K562 (cell line): ENCODE data around the gene KBTBD13. TPM values are rescaled to one million over a fixed set of nuclear protein-coding genes. Genes with fewer than 3 reads are reported as not detected.

Experiments used
- ATAC-seq: fragments of 200-7000 bp; cut with Tn5 transposase; 3 replicates; pipeline ENCODE4 v1.9.1; 2020; ENCODE audit warnings: moderate library complexity
- BruUV-seq: library from RNA; stranded (reverse); fragments of 400-500 nt; replicated peaks from 2 replicates; lab custom pipeline; 2021; lab: Mats Ljungman, UMichigan
- CTCF ChIA-PET: fragments of 300-600 bp; formaldehyde crosslinking; extraction: SDS; loops from one replicate; lab custom pipeline; 2021; ENCODE audit warnings: low intra/inter-chr PET ratio; lab: Yijun Ruan, JAX
- POLR2A ChIA-PET: fragments of 300-600, 350-650 bp; sonication (Branson Sonifier 250); formaldehyde crosslinking; extraction: SDS; loops from one replicate; lab custom pipeline; 2021; ENCODE audit warnings: antibody characterized with exemption, inconsistent platforms; lab: Yijun Ruan, JAX
- DNase-seq, 4 experiments: peaks; one replicate each; pipeline versions ENCODE4 v3.0.0 to v3.0.0-alpha.2; 2011 to 2018; ENCODE audit warnings: low spot score in 3 of 4, mixed read lengths in 3 of 4; ENCODE audit errors: extremely low read depth in 1 of 4
- FAIRE-seq: peaks from 2 replicates; lab custom pipeline; 2011; peaks lifted over from hg19 to GRCh38; lab: Jason Lieb, UNC
- H2AFZ ChIP-seq: 2 replicates; pipeline ENCODE4 v1.6.0; 2011; ENCODE audit warnings: low read depth, low read length, control low read depth, inconsistent platforms
- H3K27ac ChIP-seq: fragments of 200-600 bp; 3 replicates; pipeline ENCODE4 v1.8.0; 2011; ENCODE audit warnings: low read depth, mild to moderate bottlenecking, control low read depth, inconsistent platforms, low read length, moderate library complexity, mixed read lengths; ENCODE audit errors: extremely low read depth
- H3K27me3 ChIP-seq, 2 experiments: fragments of 300-600 bp in 1 of 2; 2 replicates in 1 of 2; 3 replicates in 1 of 2; pipeline versions ENCODE4 v1.6.0 to v1.8.0; 2011; ENCODE audit warnings: inconsistent platforms in 2 of 2, low read length in 2 of 2, mild to moderate bottlenecking in 1 of 2, mixed read lengths in 1 of 2, moderate library complexity in 1 of 2; ENCODE audit not compliant: control insufficient read depth in 2 of 2, insufficient read depth in 2 of 2
- H3K36me3 ChIP-seq: fragments of 300-600 bp; 3 replicates; pipeline ENCODE4 v1.8.0; 2011; ENCODE audit warnings: mild to moderate bottlenecking, low read length, inconsistent platforms; ENCODE audit not compliant: control insufficient read depth, insufficient read depth
- H3K4me1 ChIP-seq, 2 experiments: fragments of 200-600 bp in 1 of 2; replicated peaks in 1 of 2; 2 replicates in 1 of 2; 3 replicates in 1 of 2; pipeline versions ENCODE4 v1.5.1 to v1.8.0; 2011; ENCODE audit warnings: inconsistent platforms in 2 of 2, low read length in 2 of 2, mild to moderate bottlenecking in 1 of 2, mixed read lengths in 1 of 2, moderate library complexity in 1 of 2; ENCODE audit not compliant: control insufficient read depth in 2 of 2, insufficient read depth in 2 of 2
- H3K4me2 ChIP-seq: 2 replicates; pipeline ENCODE4 v1.6.1; 2011; ENCODE audit warnings: low read length, control low read depth, inconsistent platforms, mixed read lengths; ENCODE audit not compliant: insufficient read depth
- H3K4me3 ChIP-seq: fragments of 200-600 bp; sonication (generic), shearing (Covaris generic); 2 replicates; pipeline ENCODE4 v1.5.1; 2016; ENCODE audit warnings: control low read depth, inconsistent platforms
- H3K79me2 ChIP-seq: fragments of 200-600 bp; 3 replicates; pipeline ENCODE4 v1.8.0; 2011; ENCODE audit warnings: low read length, inconsistent platforms; ENCODE audit not compliant: control insufficient read depth, insufficient read depth
- H3K9ac ChIP-seq, 2 experiments: 2 replicates each; pipeline versions ENCODE4 v1.6.0 to v1.6.1; 2011; ENCODE audit warnings: low read depth in 2 of 2, low read length in 2 of 2, control low read depth in 1 of 2, inconsistent platforms in 1 of 2, mild to moderate bottlenecking in 1 of 2, mixed read lengths in 1 of 2; ENCODE audit not compliant: insufficient read depth in 1 of 2
- H3K9me1 ChIP-seq: one replicate; pipeline ENCODE4 v1.6.0; 2011; ENCODE audit warnings: inconsistent platforms, mild to moderate bottlenecking, low read length, moderate library complexity; ENCODE audit not compliant: control insufficient read depth, insufficient read depth
- H3K9me3 ChIP-seq: replicated peaks from 2 replicates; pipeline ENCODE4 v1.5.1; 2011; ENCODE audit warnings: low read depth, low read length, inconsistent platforms; ENCODE audit not compliant: control insufficient read depth, insufficient read depth
- H4K20me1 ChIP-seq: replicated peaks from 2 replicates; pipeline ENCODE4 v1.6.1; 2011; ENCODE audit warnings: low read length, inconsistent platforms, mixed read lengths; ENCODE audit not compliant: control insufficient read depth, insufficient read depth
- HMGN3 ChIP-seq: IDR thresholded peaks from 2 replicates; pipeline ENCODE4 v1.6.1; 2011; ENCODE audit warnings: borderline replicate concordance, low read depth, mild to moderate bottlenecking, mixed read lengths, low read length; ENCODE audit not compliant: insufficient read length; ENCODE audit errors: extremely low read depth
- LCOR ChIP-seq: sonication (generic); formaldehyde crosslinking; IDR thresholded peaks from 2 replicates; pipeline ENCODE4 v1.8.0; 2022; ENCODE audit warnings: mild to moderate bottlenecking, missing genetic modification reagents
- MAFK ChIP-seq: IDR thresholded peaks from 2 replicates; pipeline ENCODE4 v1.6.1; 2011; ENCODE audit warnings: low read length, improper control_type of control experiment
- NONO ChIP-seq, 2 experiments: fragments of 200-400 bp in 1 of 2; fragments of 450-650 bp in 1 of 2; formaldehyde crosslinking in 1 of 2; IDR thresholded peaks; 2 replicates each; pipeline ENCODE4 v1.6.1; 2017; ENCODE audit warnings: low read depth in 2 of 2, mild to moderate bottlenecking in 2 of 2, moderate library complexity in 2 of 2, low read length in 1 of 2
- POLR2B ChIP-seq: fragments of 450-650 bp; IDR thresholded peaks from 2 replicates; pipeline ENCODE4 v1.6.1; 2018; ENCODE audit warnings: low read depth; ENCODE audit not compliant: partially characterized antibody
- POLR2H ChIP-seq: IDR thresholded peaks from 2 replicates; pipeline ENCODE4 v1.6.1; 2016; ENCODE audit warnings: missing genetic modification characterization, low read depth, mild to moderate bottlenecking, control low read depth, missing compliant biosample characterization, moderate library complexity
- SIX5 ChIP-seq, 2 experiments: IDR thresholded peaks; 2 replicates each; pipeline ENCODE4 v1.6.1; 2011; ENCODE audit warnings: low read length in 2 of 2, borderline replicate concordance in 1 of 2, low read depth in 1 of 2, mild to moderate bottlenecking in 1 of 2, moderate library complexity in 1 of 2; ENCODE audit not compliant: insufficient read depth in 1 of 2
- SLC30A9 ChIP-seq: fragments of 250-450 bp; sonication (Bioruptor Pico); IDR thresholded peaks from 2 replicates; pipeline ENCODE4 v1.8.0; 2022; ENCODE audit warnings: mild to moderate bottlenecking, moderate library complexity
- SMARCA4 ChIP-seq: fragments of 450-650 bp; IDR thresholded peaks from 2 replicates; pipeline ENCODE4 v1.6.1; 2016
- SMARCA5 ChIP-seq: fragments of 450-650 bp; IDR thresholded peaks from 2 replicates; pipeline ENCODE4 v1.6.1; 2016
- TCF3 ChIP-seq: sonication (generic); formaldehyde crosslinking; IDR thresholded peaks from 2 replicates; pipeline ENCODE4 v1.4.0; 2020; ENCODE audit warnings: mild to moderate bottlenecking, missing genetic modification reagents
- USF1 ChIP-seq: sonication (generic); formaldehyde crosslinking; IDR thresholded peaks from 2 replicates; pipeline ENCODE4 v1.9.0; 2022; ENCODE audit warnings: mild to moderate bottlenecking, missing genetic modification reagents
- VEZF1 ChIP-seq: fragments of 200-800 bp; sonication (Bioruptor generic); IDR thresholded peaks from 2 replicates; pipeline ENCODE4 v1.6.1; 2017; ENCODE audit warnings: missing genetic modification characterization, missing compliant biosample characterization
- YY1 ChIP-seq, 3 experiments: IDR thresholded peaks; 2 replicates each; pipeline ENCODE4 v1.6.1; 2011; ENCODE audit warnings: low read length in 2 of 3, mild to moderate bottlenecking in 2 of 3, moderate library complexity in 2 of 3, borderline replicate concordance in 1 of 3, control low read depth in 1 of 3, low read depth in 1 of 3; ENCODE audit not compliant: insufficient read depth in 3 of 3, insufficient replicate concordance in 2 of 3, control insufficient read depth in 1 of 3, insufficient read length in 1 of 3; ENCODE audit errors: extremely low read depth in 1 of 3
- ZNF699 ChIP-seq: fragments of 250-450 bp; sonication (Bioruptor Pico); IDR thresholded peaks from 2 replicates; pipeline ENCODE4 v1.8.0; 2021; ENCODE audit warnings: mild to moderate bottlenecking, moderate library complexity; ENCODE audit not compliant: insufficient replicate concordance
- ZNF764 ChIP-seq: fragments of 250-450 bp; sonication (Bioruptor Pico); IDR thresholded peaks from 2 replicates; pipeline ENCODE4 v1.4.0; 2020; ENCODE audit warnings: low read depth, mild to moderate bottlenecking, moderate library complexity
- ZSCAN32 ChIP-seq: fragments of 450-650 bp; formaldehyde crosslinking; IDR thresholded peaks from 2 replicates; pipeline ENCODE4 v1.4.0; 2020; ENCODE audit warnings: mild to moderate bottlenecking, moderate library complexity
- WGBS: fragments of 100-300 bp; shearing (Covaris generic); methylation state at CpG from one replicate; pipeline ENCODE4 v1.1.6; 2016; ENCODE audit warnings: low coverage, mixed read lengths; ENCODE audit not compliant: insufficient coverage; ENCODE audit errors: missing lambda C conversion rate; 5-methylcytosine and 5-hydroxymethylcytosine counted together
- in situ Hi-C: fragments of 300-500 bp; cut with MboI; formaldehyde crosslinking; loops from 4 replicates; pipeline ENCODE4 v1.15.0; 2018; ENCODE audit warnings: inconsistent platforms, mixed read lengths
- intact Hi-C: fragments of 100-400 bp; cut with micrococcal nuclease; formaldehyde crosslinking; loops from 2 replicates; pipeline ENCODE4 v1.14.2; 2022
- polyA plus RNA-seq, 8 experiments: library from polyadenylated mRNA; depleted of rRNA in 4 of 8; stranded (reverse) in 5 of 8; unstranded in 3 of 8; fragments of >200 nt; fragmentation: Nextera tagmentation in 2 of 8; fragmentation: Illumina TruSeq in 1 of 8; extraction: Ambion mirVana in 2 of 8; extraction: Trizol in 1 of 8; gene quantifications; 2 replicates each; pipeline versions ENCODE4 v1.2.1 to v1.2.3, GENCODE V29; 2011 to 2014; ENCODE audit warnings: inconsistent platforms in 1 of 8, missing spikeins in 1 of 8
- total RNA-seq, 7 experiments: library from RNA; depleted of rRNA in 6 of 7; stranded (reverse); fragments of >200 nt in 6 of 7; fragmentation: Illumina TruSeq in 2 of 7; extraction: Trizol in 2 of 7; gene quantifications; 2 replicates each; pipeline versions ENCODE4 v1.2.1 to v1.2.3, GENCODE V29; 2011 to 2021; ENCODE audit warnings: low replicate concordance in 1 of 7

Gene KBTBD13
- total and polyA plus RNA-seq, 9 of the 15 experiments (the other 6 are each of a cell fraction or from before 2014, with no cell fraction given), result 0.07 to 0.13 (median 0.10) TPM; not detected in 3

GRCh38 chr15:65058394-65059368 lies 17.9 kb upstream of the KBTBD13 start (continued):
- TF ChIP-seq ZSCAN32 (CRISPR knock-in tag) (no peak), NONO (IDR thresholded peaks at IDR 0.05; ENCODE audit: low read depth in 2 of 2, low read length in 1 of 2) (no peak), SMARCA4 (no peak), SMARCA5 (no peak)

GRCh38 chr15:65059369-65059750 lies 17.2 kb upstream of the KBTBD13 start:
- WGBS, result 3% methylated on average over 3 of the region's 3 CpGs
- no peaks in the 10 kb centered on the region for H3K9me1 ChIP-seq
- FAIRE-seq (no peak), DNase-seq (no peak), ATAC-seq (no peak)
- no peaks in the 10 kb centered on the region for H3K9me3 ChIP-seq
- ChIA-PET CTCF (no interaction called here), POLR2A (interaction anchor here (1.0 kb wide), 1 partner anchor 245 kb away, joined by 4 read pairs; the partner anchor contains the start of gene RNU5B-1)
- H3K27ac ChIP-seq, result no peak overlapping the region
- intact Hi-C loops (no loop called here), in situ Hi-C loops (loop anchor here (10.0 kb wide), 2 partner anchors 235 to 325 kb away; partner anchors contain the start of gene RNU5A-1)
- no peaks in the 10 kb centered on the region; the same call in none of the 2 replicates for H4K20me1 ChIP-seq
- no peaks in the 10 kb centered on the region for H3K36me3 ChIP-seq
- BruUV-seq, result no TSS peak
- no peak overlapping the region for H3K4me3 ChIP-seq
- H3K4me2 ChIP-seq, result no peak overlapping the region
- no peak overlapping the region for H2AFZ ChIP-seq
- H3K9ac ChIP-seq, result no peak overlapping the region
- H3K79me2 ChIP-seq, result no peaks in the 10 kb centered on the region
- H3K27me3 ChIP-seq, result peaks cover 17 to 44% of the 10 kb centered on the region in 2 experiments
- H3K4me1 ChIP-seq, result peaks cover 0 to 6% of the 10 kb centered on the region in 2 experiments; a peak in 1 of 5 replicates
- no peak for TF ChIP-seq MAFK
- no peak for TF ChIP-seq ZNF699 (CRISPR knock-in tag)
- TF ChIP-seq SIX5 (IDR thresholded peaks at IDR 0.05; ENCODE audit: borderline replicate concordance in 1 of 2, insufficient read depth in 1 of 2, low read depth in 1 of 2, low read length in 2 of 2), result no peak
- no peak for TF ChIP-seq SLC30A9 (CRISPR knock-in tag)
- no peak for TF ChIP-seq POLR2B
- TF ChIP-seq HMGN3, result no peak
- no peak for TF ChIP-seq YY1 (IDR thresholded peaks at IDR 0.05; ENCODE audit: borderline replicate concordance in 1 of 3, control insufficient read depth in 1 of 3, extremely low read depth in 1 of 3, insufficient read depth in 3 of 3, insufficient read length in 1 of 3, insufficient replicate concordance in 2 of 3, low read depth in 1 of 3, low read length in 2 of 3)
- no peak for TF ChIP-seq LCOR
- no peak for TF ChIP-seq TCF3
- TF ChIP-seq VEZF1 (CRISPR knock-in tag), result no peak
- no peak for TF ChIP-seq POLR2H (tag)
- no peak for TF ChIP-seq USF1 (CRISPR knock-in tag)
- TF ChIP-seq ZNF764 (CRISPR knock-in tag), result no peak
